SU-DHL-6 (cell line): ENCODE measurements around the gene PMM2.
"Not testable (repeated sequence)": the region's sequence is repeated elsewhere in the genome, so short reads cannot be mapped to it uniquely, and the experiment has no call there.

Experiments used
- EZH2phosphoT487 ChIP-seq: fragments of 200-600 bp; sonication (generic), shearing (Covaris generic); conservative IDR thresholded peaks from 2 replicates; pipeline ENCODE4 v1.6.1; 2018; ENCODE audit warnings: mild to moderate bottlenecking, antibody characterized with exemption, low read length, moderate library complexity, mixed read lengths
- TF ChIP-seq, protein P1 (sequence below): fragments of 200-600 bp; sonication (generic); IDR thresholded peaks from one replicate; pipeline ENCODE4 v1.5.1; 2017; ENCODE audit warnings: antibody characterized with exemption, mild to moderate bottlenecking, low read length, moderate library complexity; ENCODE audit not compliant: insufficient read depth, poor library complexity, severe bottlenecking

DNA sequence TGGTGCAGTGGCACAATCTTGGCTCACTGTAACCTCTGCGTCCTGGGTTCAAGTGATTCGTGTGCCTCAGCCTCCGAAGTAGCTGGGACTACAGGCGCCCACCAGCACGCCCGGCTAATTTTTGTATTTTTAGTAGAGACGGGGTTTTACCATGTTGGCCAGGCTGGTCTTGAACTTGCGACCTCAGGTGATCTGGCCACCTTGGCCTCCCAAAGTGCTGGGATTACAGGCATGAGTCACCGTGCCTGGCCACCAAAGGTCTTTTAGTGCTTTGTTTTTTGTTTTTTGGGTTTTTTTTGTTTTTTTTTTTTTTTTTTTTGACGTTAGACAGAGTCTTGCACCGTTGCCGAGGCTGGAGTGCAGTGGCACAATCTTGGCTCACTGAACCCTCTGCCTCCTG is 6.1 kb downstream of the PMM2 start:
- TF ChIP-seq, protein P1, sequence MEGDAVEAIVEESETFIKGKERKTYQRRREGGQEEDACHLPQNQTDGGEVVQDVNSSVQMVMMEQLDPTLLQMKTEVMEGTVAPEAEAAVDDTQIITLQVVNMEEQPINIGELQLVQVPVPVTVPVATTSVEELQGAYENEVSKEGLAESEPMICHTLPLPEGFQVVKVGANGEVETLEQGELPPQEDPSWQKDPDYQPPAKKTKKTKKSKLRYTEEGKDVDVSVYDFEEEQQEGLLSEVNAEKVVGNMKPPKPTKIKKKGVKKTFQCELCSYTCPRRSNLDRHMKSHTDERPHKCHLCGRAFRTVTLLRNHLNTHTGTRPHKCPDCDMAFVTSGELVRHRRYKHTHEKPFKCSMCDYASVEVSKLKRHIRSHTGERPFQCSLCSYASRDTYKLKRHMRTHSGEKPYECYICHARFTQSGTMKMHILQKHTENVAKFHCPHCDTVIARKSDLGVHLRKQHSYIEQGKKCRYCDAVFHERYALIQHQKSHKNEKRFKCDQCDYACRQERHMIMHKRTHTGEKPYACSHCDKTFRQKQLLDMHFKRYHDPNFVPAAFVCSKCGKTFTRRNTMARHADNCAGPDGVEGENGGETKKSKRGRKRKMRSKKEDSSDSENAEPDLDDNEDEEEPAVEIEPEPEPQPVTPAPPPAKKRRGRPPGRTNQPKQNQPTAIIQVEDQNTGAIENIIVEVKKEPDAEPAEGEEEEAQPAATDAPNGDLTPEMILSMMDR = not testable (repeated sequence)
- TF ChIP-seq EZH2phosphoT487 = not testable (repeated sequence)
